Thoracic aorta (tissue), 2 donors: ENCODE results near the gene TM9SF3. TPM values are rescaled to one million over a fixed set of nuclear protein-coding genes. Genes with fewer than 3 reads are reported as not detected.
"Not testable (repeated sequence)": the region's sequence is repeated elsewhere in the genome, so short reads cannot be mapped to it uniquely, and the experiment has no call there.

Experiments used
- ATAC-seq: fragments of 150-250 bp; one replicate; pipeline ENCODE4 v1.8.0; 2017; ENCODE audit warnings: low read depth; ENCODE audit not compliant: insufficient number of reproducible peaks, low FRiP score
- DNase-seq: peaks from one replicate; pipeline ENCODE4 v3.0.0-alpha.2; 2020; ENCODE audit warnings: low spot score
- H3K27ac ChIP-seq, 2 donors: fragments of 200-600 bp; sonication (generic); 1 replicate in 1 of 2; 2 replicates in 1 of 2; pipeline ENCODE4 v1.5.1; 2016; ENCODE audit warnings: mild to moderate bottlenecking in 2 of 2, moderate library complexity in 2 of 2
- H3K27me3 ChIP-seq: fragments of 200-600 bp; sonication (generic); replicated peaks from 2 replicates; pipeline ENCODE4 v1.6.0; 2016; ENCODE audit warnings: mild to moderate bottlenecking; ENCODE audit not compliant: insufficient read depth
- H3K36me3 ChIP-seq: fragments of 200-600 bp; sonication (generic); one replicate; pipeline ENCODE4 v1.5.1; 2016
- H3K4me1 ChIP-seq, 2 donors: fragments of 200-600 bp; sonication (generic); 1 replicate in 1 of 2; 2 replicates in 1 of 2; pipeline versions ENCODE4 v1.5.1 to v1.6.0; 2016; ENCODE audit warnings: low read depth in 2 of 2, mild to moderate bottlenecking in 1 of 2; ENCODE audit not compliant: control insufficient read depth in 1 of 2
- H3K4me3 ChIP-seq: fragments of 200-600 bp; sonication (generic); 2 replicates; pipeline ENCODE4 v1.5.1; 2016; ENCODE audit warnings: mild to moderate bottlenecking
- H3K9me3 ChIP-seq: fragments of 200-600 bp; sonication (generic); 2 replicates; pipeline ENCODE4 v1.5.1; 2016
- total RNA-seq, 2 donors: library from RNA; depleted of rRNA; stranded (reverse); fragments of >200 nt; gene quantifications; one replicate each; pipeline versions ENCODE4 v1.1.0 to v1.2.3, GENCODE V29; 2016
- TF ChIP-seq, protein P1 (sequence below): fragments of 200-600 bp; sonication (generic); IDR thresholded peaks from one replicate; pipeline ENCODE4 v1.5.1; 2019; ENCODE audit warnings: antibody characterized with exemption

Gene TM9SF3
- total RNA-seq, 2 donors from 2014 or later = 68.9 to 125 TPM

GRCh38 chr10:96578022-96578421 is 8.8 kb downstream of the TM9SF3 start:
- TF ChIP-seq, protein P1, sequence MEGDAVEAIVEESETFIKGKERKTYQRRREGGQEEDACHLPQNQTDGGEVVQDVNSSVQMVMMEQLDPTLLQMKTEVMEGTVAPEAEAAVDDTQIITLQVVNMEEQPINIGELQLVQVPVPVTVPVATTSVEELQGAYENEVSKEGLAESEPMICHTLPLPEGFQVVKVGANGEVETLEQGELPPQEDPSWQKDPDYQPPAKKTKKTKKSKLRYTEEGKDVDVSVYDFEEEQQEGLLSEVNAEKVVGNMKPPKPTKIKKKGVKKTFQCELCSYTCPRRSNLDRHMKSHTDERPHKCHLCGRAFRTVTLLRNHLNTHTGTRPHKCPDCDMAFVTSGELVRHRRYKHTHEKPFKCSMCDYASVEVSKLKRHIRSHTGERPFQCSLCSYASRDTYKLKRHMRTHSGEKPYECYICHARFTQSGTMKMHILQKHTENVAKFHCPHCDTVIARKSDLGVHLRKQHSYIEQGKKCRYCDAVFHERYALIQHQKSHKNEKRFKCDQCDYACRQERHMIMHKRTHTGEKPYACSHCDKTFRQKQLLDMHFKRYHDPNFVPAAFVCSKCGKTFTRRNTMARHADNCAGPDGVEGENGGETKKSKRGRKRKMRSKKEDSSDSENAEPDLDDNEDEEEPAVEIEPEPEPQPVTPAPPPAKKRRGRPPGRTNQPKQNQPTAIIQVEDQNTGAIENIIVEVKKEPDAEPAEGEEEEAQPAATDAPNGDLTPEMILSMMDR = no peak
- Histone ChIP-seq H3K4me1 (peaks cover 30 to 51% of the 10 kb centered on the region in 2 donors), H3K9me3 (no peaks in the 10 kb centered on the region)

GRCh38 chr10:96577069-96577468 is 9.7 kb downstream of the TM9SF3 start:
- peaks cover 23 to 41% of the 10 kb centered on the region in 2 donors for H3K4me1 ChIP-seq
- ATAC-seq = no peak
- H3K27ac ChIP-seq = no peak overlapping the region
- TF ChIP-seq, protein P1 = no peak
- H3K4me3 ChIP-seq = no peak overlapping the region
- no peaks in the 10 kb centered on the region for H3K27me3 ChIP-seq
- H3K9me3 ChIP-seq = no peaks in the 10 kb centered on the region
- DNase-seq = no peak
- no peaks in the 10 kb centered on the region for H3K36me3 ChIP-seq

More at GRCh38 chr10:96578022-96578421, 8.8 kb downstream of the TM9SF3 start:
- Histone ChIP-seq H3K36me3 (no peaks in the 10 kb centered on the region), H3K27me3 (no peaks in the 10 kb centered on the region), H3K27ac (no peak overlapping the region), H3K4me3 (no peak overlapping the region)
- no peak for DNase-seq
- ATAC-seq = no peak

DNA sequence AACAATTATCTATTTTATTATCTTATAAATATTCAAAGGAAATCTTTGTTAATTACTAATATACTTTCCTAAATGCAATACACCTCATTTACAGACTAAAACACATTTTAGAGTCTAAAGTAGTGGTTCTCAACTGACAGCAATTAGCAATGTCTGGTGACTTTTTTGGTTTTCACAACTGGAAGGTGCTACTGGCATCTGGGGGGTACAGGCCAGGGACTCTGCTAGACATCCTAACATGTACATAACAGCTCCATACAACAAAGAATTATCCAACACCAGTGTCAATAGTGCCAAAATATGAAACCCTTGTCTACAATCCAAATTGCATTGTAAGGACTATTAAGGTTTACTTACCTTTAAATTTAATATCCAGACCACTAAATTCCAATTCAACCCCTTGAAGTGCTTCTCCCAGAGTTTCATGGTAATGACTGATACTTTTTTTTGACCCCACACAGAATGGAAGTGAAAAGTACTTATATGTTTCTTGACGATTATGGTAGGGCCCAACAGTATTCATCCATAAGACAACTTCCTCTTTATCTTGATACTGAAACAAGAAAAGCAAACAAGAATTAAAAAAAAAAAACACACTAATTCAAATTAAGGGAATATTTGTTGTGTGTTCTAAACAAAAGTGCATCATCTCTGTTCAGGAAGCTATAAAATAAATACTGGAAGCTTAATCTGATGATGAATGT is 10.4 kb downstream of the TM9SF3 start:
- Histone ChIP-seq H3K36me3 (no peaks in the 10 kb centered on the region), H3K9me3 (no peaks in the 10 kb centered on the region), H3K4me1 (peaks cover 18 to 35% of the 10 kb centered on the region in 2 donors), H3K4me3 (no peak overlapping the region), H3K27me3 (no peaks in the 10 kb centered on the region), H3K27ac (no peak overlapping the region)
- no peak for ATAC-seq
- no peak for DNase-seq
- TF ChIP-seq, protein P1 = no peak

DNA sequence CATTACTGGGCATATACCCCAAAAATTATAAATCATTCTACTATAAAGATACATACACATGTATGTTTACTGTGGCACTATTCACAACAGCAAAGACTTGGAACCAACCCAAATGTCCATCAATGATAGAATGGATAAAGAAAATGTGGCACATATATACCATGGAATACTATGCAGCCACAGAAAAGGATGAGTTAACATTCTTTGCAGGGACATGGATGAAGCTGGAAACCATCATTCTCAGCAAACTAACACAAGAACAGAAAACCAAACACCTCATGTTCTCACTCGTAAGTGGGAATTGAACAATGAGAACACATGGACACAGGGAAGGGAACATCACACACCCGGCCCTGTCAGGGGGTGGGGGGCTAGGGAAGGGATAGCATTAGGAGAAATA is 12.2 kb downstream of the TM9SF3 start:
- H3K4me1 ChIP-seq = peaks cover 12 to 27% of the 10 kb centered on the region in 2 donors
- H3K27ac ChIP-seq, DNase-seq, ATAC-seq, H3K36me3 ChIP-seq, H3K4me3 ChIP-seq, H3K27me3 ChIP-seq, H3K9me3 ChIP-seq: not testable (repeated sequence)

DNA sequence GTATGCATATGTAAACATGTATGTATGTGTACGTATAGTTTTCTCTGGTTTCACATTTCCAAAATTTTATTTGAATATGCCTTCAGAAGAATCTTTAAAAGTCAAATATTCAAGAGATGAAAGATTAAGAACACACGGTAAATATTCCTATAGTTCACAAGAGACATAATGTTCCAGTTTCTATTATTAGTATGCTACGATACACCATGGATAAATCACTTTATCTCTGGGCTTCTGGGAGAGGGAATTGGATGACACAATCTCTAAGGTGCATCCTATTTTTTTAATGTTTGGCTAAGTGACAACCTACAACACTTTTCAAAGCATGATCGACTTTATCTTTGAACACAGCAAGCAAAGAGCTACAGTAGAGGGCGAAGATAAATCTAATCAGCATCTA is 13.8 kb downstream of the TM9SF3 start:
- TF ChIP-seq, protein P1 = no peak
- ATAC-seq (no peak), DNase-seq (no peak)
- no peaks in the 10 kb centered on the region for H3K9me3 ChIP-seq
- H3K4me3 ChIP-seq = no peak overlapping the region
- peaks cover 0 to 32% of the 10 kb centered on the region in 2 donors for H3K4me1 ChIP-seq
- no peak overlapping the region for H3K27ac ChIP-seq
- no peaks in the 10 kb centered on the region for H3K27me3 ChIP-seq
- no peaks in the 10 kb centered on the region for H3K36me3 ChIP-seq
